Keratinocyte (primary cell): ENCODE results near the gene CALR3. TPM values are rescaled to one million over a fixed set of nuclear protein-coding genes. Genes with fewer than 3 reads are reported as not detected.
"Not testable (repeated sequence)": the region's sequence is repeated elsewhere in the genome, so short reads cannot be mapped to it uniquely, and the experiment has no call there.

ENCODE experiments used
- DNase-seq: peaks from one replicate; pipeline ENCODE4 v3.0.0-alpha.2; 2011; ENCODE audit warnings: low read depth, missing footprints, low spot score
- FAIRE-seq: peaks from 2 replicates; lab custom pipeline; 2011; peaks lifted over from hg19 to GRCh38; lab: Jason Lieb, UNC
- H2AFZ ChIP-seq: 2 replicates; pipeline ENCODE4 v1.6.0; 2012; ENCODE audit warnings: low read length, control low read depth, inconsistent platforms; ENCODE audit not compliant: control insufficient read depth
- H3K27ac ChIP-seq: 2 replicates; pipeline ENCODE4 v1.5.1; 2011; ENCODE audit warnings: low read length; ENCODE audit not compliant: control insufficient read depth, insufficient read depth
- H3K27me3 ChIP-seq: 3 replicates; pipeline ENCODE4 v1.6.0; 2011; ENCODE audit warnings: low read length; ENCODE audit not compliant: control insufficient read depth, insufficient read depth; ENCODE audit errors: extremely low read depth
- H3K36me3 ChIP-seq, 2 experiments: 2 replicates in 1 of 2; 3 replicates in 1 of 2; pipeline ENCODE4 v1.5.1; 2011; ENCODE audit warnings: low read length in 2 of 2, mild to moderate bottlenecking in 1 of 2; ENCODE audit not compliant: control insufficient read depth in 2 of 2, insufficient read depth in 2 of 2; ENCODE audit errors: extremely low read depth in 1 of 2
- H3K4me1 ChIP-seq: 3 replicates; pipeline ENCODE4 v1.5.1; 2011; ENCODE audit warnings: low read length; ENCODE audit not compliant: control insufficient read depth, insufficient read depth; ENCODE audit errors: extremely low read depth
- H3K4me2 ChIP-seq: 3 replicates; pipeline ENCODE4 v1.6.0; 2011; ENCODE audit warnings: low read depth, low read length; ENCODE audit not compliant: control insufficient read depth, insufficient read depth; ENCODE audit errors: extremely low read depth
- H3K4me3 ChIP-seq, 3 experiments: fragments of 200-600 bp in 1 of 3; sonication (generic) in 1 of 3; 2 replicates in 2 of 3; 3 replicates in 1 of 3; pipeline ENCODE4 v1.5.1; 2011 to 2016; ENCODE audit warnings: low read length in 3 of 3, mild to moderate bottlenecking in 3 of 3, control low read depth in 2 of 3, inconsistent platforms in 1 of 3, low read depth in 1 of 3, mixed read lengths in 1 of 3, mixed run types in 1 of 3, moderate library complexity in 1 of 3; ENCODE audit not compliant: control insufficient read depth in 2 of 3, insufficient read depth in 2 of 3; ENCODE audit errors: extremely low read depth in 1 of 3
- H3K79me2 ChIP-seq: 2 replicates; pipeline ENCODE4 v1.6.0; 2012; ENCODE audit warnings: low read length; ENCODE audit not compliant: control insufficient read depth, insufficient read depth
- H3K9ac ChIP-seq: 3 replicates; pipeline ENCODE4 v1.6.0; 2011; ENCODE audit warnings: low read length; ENCODE audit not compliant: control insufficient read depth, insufficient read depth; ENCODE audit errors: extremely low read depth
- H3K9me1 ChIP-seq: 3 replicates; pipeline ENCODE4 v1.6.0; 2011; ENCODE audit warnings: low read length; ENCODE audit not compliant: control insufficient read depth, insufficient read depth; ENCODE audit errors: extremely low read depth
- H3K9me3 ChIP-seq: 2 replicates; pipeline ENCODE4 v1.5.1; 2012; ENCODE audit warnings: low read depth, low read length; ENCODE audit not compliant: control insufficient read depth
- H4K20me1 ChIP-seq: 3 replicates; pipeline ENCODE4 v1.6.0; 2011; ENCODE audit warnings: low read length; ENCODE audit not compliant: control insufficient read depth, insufficient read depth; ENCODE audit errors: extremely low read depth
- EZH2 ChIP-seq: IDR thresholded peaks from one replicate; pipeline ENCODE4 v1.6.1; 2012; ENCODE audit warnings: inconsistent platforms, mild to moderate bottlenecking, low read length, moderate library complexity
- dilution Hi-C: fragments of 300-500 bp; cut with MboI; formaldehyde crosslinking; loops from one replicate; pipeline ENCODE4 v1.7.0; 2020; ENCODE audit warnings: low sequenced_read_pairs; ENCODE audit not compliant: extremely low pct_ligation_motif_present
- polyA plus RNA-seq, 5 experiments: library from polyadenylated mRNA; depleted of rRNA in 3 of 5; stranded (reverse) in 3 of 5; stranded (forward) in 1 of 5; unstranded in 1 of 5; fragments of >200 nt; gene quantifications; 1 replicate in 1 of 5; 2 replicates in 3 of 5; 3 replicates in 1 of 5; pipeline versions ENCODE4 v1.2.1 to v1.2.3, GENCODE V29; 2011 to 2012; ENCODE audit warnings: missing spikeins in 2 of 5, low read depth in 1 of 5, low replicate concordance in 1 of 5
- TF ChIP-seq, protein P1 (sequence below), 3 experiments: IDR thresholded peaks in 1 of 3; conservative IDR thresholded peaks in 1 of 3; optimal IDR thresholded peaks in 1 of 3; 2 replicates in 2 of 3; 3 replicates in 1 of 3; pipeline versions ENCODE3 to v1.5.1; 2011; ENCODE audit warnings: low read length in 3 of 3, mild to moderate bottlenecking in 3 of 3, moderate library complexity in 2 of 3, control low read depth in 1 of 3, inconsistent platforms in 1 of 3; ENCODE audit not compliant: insufficient read depth in 2 of 3; ENCODE audit errors: extremely low read depth in 1 of 3

Gene CALR3
- polyA plus RNA-seq, 1 donor (not counting 4 experiments of a cell fraction or from before 2014, with no cell fraction given): not detected

GRCh38 chr19:16452325-16452724 is 43.6 kb downstream of the CALR3 start:
- no peak for FAIRE-seq
- no peak overlapping the region for H3K4me2 ChIP-seq
- H3K9me3 ChIP-seq: no peaks in the 10 kb centered on the region
- no peak for DNase-seq
- no peaks in the 10 kb centered on the region for H3K27me3 ChIP-seq
- H3K27ac ChIP-seq: no peak overlapping the region
- H3K4me1 ChIP-seq: peaks cover 15% of the 10 kb centered on the region
- TF ChIP-seq EZH2: no peak
- TF ChIP-seq, protein P1, sequence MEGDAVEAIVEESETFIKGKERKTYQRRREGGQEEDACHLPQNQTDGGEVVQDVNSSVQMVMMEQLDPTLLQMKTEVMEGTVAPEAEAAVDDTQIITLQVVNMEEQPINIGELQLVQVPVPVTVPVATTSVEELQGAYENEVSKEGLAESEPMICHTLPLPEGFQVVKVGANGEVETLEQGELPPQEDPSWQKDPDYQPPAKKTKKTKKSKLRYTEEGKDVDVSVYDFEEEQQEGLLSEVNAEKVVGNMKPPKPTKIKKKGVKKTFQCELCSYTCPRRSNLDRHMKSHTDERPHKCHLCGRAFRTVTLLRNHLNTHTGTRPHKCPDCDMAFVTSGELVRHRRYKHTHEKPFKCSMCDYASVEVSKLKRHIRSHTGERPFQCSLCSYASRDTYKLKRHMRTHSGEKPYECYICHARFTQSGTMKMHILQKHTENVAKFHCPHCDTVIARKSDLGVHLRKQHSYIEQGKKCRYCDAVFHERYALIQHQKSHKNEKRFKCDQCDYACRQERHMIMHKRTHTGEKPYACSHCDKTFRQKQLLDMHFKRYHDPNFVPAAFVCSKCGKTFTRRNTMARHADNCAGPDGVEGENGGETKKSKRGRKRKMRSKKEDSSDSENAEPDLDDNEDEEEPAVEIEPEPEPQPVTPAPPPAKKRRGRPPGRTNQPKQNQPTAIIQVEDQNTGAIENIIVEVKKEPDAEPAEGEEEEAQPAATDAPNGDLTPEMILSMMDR (optimal IDR thresholded peaks at IDR 0.05 in 1 of 3, IDR thresholded peaks at IDR 0.05 in 1 of 3, conservative IDR thresholded peaks at IDR 0.05 in 1 of 3; ENCODE audit: extremely low read depth in 1 of 3, insufficient read depth in 2 of 3, low read length in 3 of 3): no peak
- no peak overlapping the region for H2AFZ ChIP-seq
- no peak overlapping the region for H3K9ac ChIP-seq
- H3K36me3 ChIP-seq: no peaks in the 10 kb centered on the region
- H3K79me2 ChIP-seq: peaks cover 77% of the 10 kb centered on the region
- H4K20me1 ChIP-seq: peaks cover 10% of the 10 kb centered on the region
- peaks cover 9% of the 10 kb centered on the region for H3K9me1 ChIP-seq
- H3K4me3 ChIP-seq: no peak overlapping the region
- dilution Hi-C loops: no loop called here

DNA sequence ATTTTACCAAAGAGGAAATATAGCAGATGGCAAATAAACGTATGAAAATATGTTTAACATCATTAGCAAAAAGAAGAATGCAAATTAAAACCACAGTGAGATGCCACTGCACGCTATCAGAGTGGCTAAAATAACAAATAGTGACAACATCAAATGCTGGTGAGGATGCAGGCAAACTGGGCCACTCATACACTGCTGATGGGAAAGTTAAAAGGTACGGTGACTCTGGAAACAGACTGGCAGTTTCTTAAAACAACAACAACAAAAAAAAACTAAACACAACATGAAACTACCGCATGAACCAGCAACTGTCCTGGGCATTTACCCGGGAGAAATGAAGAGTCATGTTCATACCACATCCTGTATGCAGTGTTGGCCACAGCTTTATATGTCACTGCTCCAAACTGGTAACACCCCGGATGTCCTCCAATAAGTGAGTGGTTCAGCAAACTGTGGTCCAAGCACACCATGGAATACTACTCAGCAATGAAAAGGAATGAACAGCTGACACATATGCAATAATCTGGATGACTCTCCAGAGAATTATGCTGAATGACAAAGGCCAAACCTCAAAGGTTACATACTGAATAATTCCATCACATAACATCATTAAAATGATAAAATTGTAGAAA is 46.5 kb downstream of the CALR3 start:
- peaks cover 18% of the 10 kb centered on the region for H4K20me1 ChIP-seq
- no peaks in the 10 kb centered on the region for H3K27me3 ChIP-seq
- TF ChIP-seq EZH2: no peak
- TF ChIP-seq, protein P1 (optimal IDR thresholded peaks at IDR 0.05 in 1 of 3, IDR thresholded peaks at IDR 0.05 in 1 of 3, conservative IDR thresholded peaks at IDR 0.05 in 1 of 3; ENCODE audit: extremely low read depth in 1 of 3, insufficient read depth in 2 of 3, low read length in 3 of 3): no peak
- FAIRE-seq: no peak
- DNase-seq: no peak
- no peak overlapping the region for H2AFZ ChIP-seq
- H3K4me3 ChIP-seq: no peak overlapping the region
- peaks cover 2 to 6% of the 10 kb centered on the region in 2 experiments for H3K36me3 ChIP-seq
- H3K4me2 ChIP-seq: no peak overlapping the region
- H3K27ac ChIP-seq: no peak overlapping the region
- dilution Hi-C loops: no loop called here
- H3K9ac ChIP-seq: no peak overlapping the region
- H3K9me1 ChIP-seq: peaks cover 3% of the 10 kb centered on the region
- peaks cover 81% of the 10 kb centered on the region for H3K79me2 ChIP-seq
- H3K9me3 ChIP-seq: no peaks in the 10 kb centered on the region
- peaks cover 10% of the 10 kb centered on the region for H3K4me1 ChIP-seq

- Histone ChIP-seq H3K79me2 (peaks cover 82% of the 10 kb centered on the region), H4K20me1 (peaks cover 23% of the 10 kb centered on the region), H3K4me1 (peaks cover 10% of the 10 kb centered on the region)
- DNase-seq, H3K9ac ChIP-seq, H3K9me1 ChIP-seq, FAIRE-seq, H3K27me3 ChIP-seq, H3K27ac ChIP-seq, H3K4me2 ChIP-seq, dilution Hi-C loops, H3K4me3 ChIP-seq, H3K9me3 ChIP-seq, H3K36me3 ChIP-seq, H2AFZ ChIP-seq: not testable (repeated sequence)
These were observed 47.1 kb downstream of the CALR3 start for GRCh38 chr19:16448872-16449271.
